GM20431 (cell line): ENCODE measurements around the gene CRMP1.

ENCODE experiments used
- in situ Hi-C: fragments of 300-500 bp; cut with MseI, MboI; formaldehyde crosslinking; loops from one replicate; pipeline ENCODE4 v1.15.0; 2020; ENCODE audit warnings: low sequenced_read_pairs; ENCODE audit not compliant: unreplicated experiment

The CRMP1 gene

DNA sequence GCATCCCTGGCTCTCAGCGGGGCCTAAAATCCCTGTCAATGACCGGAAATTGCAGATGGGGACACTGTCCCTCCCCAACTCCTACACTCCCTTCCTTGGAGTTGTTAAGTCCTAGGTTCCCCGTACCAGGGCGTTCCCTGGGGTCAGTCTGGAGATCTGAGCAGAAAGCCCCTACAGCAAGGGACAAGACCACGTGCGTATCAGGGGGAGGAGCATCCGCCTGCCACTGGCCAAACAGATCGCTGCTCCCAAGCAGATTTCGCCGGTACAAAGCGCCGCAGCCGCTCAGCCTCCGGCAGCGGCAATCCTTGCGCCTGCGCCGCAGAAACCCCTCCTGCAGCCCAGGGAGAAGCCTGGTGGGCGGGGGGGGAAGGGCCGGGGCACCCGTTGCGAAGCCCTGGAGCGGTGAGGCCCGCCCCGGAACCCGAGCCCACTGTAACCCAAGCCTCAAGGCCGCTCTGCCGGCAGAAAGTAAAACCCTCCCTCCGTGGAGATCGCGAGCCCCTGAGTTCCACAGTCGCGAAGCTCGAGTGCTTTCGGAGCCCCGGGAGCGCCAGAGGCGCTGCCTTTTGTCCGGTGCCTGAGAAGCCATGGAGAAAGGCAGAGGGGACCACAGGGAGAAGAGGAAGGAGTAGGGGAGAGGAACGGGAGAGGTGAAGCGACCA, 2.7 kb downstream of the CRMP1 start:
- in situ Hi-C loops, result no loop called here

DNA sequence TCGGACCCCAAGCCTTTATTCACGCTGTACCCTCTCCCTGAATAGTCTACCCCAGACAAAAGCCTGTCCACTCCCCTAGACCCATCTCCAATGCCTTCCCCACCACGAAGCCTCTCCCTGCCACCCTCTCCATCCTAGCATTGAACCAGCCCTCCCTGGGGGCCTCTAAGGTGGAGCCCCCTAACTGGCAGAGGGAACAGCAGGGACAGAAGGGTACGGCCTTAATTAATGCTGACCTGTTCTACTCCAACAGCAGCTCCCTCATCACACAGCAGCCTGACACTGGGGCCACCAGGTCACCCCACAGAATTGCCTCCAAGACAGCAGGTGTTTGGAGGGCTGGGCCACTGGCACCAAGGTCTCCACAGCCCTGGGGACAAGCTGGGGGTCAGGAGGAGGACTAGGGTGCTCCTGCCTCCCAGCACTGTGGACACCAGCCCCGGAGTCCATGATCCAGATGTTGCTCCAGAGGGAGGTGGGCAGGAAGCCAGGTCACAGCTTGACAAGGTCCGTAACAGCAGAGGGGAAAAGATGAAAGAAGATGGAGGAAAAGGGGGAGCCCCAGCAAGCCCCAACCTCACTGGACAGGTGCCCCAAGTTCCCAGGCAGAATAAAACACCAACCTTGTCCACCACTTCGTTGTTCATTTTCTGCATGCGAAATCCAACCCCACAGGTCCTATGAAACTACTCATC, 3.7 kb downstream of the CRMP1 start:
- in situ Hi-C loops, result no loop called here

DNA sequence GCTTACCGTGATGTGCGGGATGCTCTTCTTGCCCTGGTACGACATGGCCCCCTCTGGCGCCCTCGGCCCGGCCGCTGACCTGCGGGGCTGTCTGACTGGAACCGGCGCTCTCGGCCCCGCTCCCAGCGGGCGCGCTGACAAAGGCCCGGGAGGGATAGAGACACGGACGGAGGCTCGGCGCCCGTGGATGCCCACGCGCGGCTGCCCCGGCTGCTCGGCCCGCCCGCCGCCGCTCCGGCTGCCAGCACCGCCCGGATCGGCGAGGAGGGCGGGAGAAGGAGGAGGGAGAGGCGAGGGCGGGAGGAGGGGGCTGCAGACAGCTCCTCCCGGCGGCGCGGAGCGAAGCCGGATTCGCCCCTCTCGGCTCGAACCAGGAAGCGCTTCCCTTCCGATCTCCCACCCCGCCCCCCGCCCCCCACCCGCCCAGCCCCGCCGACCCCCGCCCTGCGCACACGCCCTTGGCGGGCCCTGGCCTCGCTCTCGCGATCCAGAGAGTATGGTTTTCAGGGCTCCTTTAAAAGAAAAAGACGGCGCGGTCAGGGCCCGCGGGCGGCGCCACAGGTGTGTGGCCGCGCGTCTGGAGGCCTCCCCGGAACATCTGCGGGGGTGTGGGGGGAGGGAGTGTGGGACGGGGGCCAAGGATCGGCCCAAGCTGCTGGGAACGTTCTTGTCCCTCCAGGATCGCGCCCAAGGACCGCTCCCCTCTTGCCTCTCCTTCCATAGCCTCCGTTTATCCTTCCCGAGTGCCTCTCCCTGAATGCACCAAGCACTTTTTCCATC, 4.5 kb downstream of the CRMP1 start:
- in situ Hi-C loops, result no loop called here

DNA sequence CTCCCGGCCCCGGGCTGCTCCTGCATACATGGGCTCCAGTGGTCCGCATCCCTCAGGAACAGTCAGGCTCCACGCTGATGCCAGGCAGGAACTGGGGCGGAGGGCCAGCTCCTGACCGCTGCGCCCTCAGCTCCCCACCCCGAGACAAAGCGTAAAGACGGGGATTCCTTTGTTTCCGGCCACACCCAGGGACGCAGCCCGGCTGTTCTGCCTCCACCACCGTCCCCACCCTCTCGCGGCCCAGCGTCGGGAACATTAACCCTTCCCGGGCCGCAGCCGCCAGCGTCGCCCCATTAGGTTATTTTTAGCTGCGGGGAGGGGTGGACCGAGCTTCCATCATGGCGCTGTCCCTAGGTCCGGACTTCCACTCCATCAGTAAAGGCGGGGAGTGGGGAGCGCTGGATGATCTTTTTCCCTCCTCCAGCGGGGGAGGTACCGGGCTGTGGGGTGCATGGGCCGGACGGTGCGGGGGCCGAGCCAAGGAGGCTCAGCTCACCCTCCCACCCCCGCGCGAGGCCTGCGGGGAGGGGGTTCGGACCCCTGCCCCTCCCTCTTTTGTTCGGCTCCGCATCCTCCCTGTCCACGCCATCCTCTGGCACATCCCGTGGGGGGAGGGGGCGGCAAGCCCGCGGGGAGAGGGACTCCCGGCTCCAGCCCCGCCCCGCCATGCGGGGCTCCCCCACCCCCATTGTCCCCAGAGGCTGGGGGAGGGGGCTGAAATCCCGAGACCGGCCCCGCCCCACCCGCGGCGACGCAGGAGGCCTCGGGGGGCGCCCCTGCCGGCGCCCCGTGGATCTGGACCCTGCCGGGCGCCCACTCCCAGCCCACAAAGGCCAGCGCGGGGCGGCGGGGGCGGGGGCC, 5.3 kb downstream of the CRMP1 start:
- in situ Hi-C loops, result no loop called here

DNA sequence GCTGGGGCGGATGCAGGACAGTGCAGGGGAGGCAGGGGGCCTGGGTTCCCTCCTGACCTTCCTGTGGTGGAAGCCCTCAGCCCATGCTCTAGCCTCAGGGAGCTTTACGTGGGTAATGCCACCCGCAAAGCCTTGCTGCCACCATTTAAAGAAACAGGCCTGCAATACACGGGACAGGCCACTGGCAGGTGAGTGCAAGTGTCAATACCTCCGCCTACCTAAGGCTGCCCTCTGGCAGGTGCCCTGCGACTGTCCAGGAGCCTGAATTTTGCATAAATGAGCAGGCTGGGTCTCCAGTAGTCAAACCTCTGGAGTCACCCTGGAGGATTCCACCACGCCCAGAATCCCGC, 5.9 kb downstream of the CRMP1 start:
- in situ Hi-C loops, result no loop called here

DNA sequence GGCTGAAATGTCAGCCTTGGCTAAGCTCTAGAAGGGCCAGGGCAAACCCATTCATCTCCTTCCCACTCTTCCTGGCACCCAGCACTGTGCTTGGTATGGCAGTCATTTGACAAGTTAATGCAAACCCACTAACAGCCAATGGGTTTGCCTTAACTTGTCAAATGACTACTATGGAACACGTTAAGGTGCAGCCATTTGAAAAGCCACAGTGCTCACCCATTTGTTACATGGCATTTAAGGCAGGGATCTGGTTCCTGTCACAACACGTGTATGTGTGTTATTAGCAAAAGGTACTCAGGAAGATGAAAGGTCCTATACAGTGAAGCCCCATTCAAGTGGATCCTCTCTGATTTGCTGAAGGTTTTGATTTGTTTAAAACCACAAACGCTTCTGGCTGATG, 7.2 kb downstream of the CRMP1 start:
- in situ Hi-C loops, result no loop called here

DNA sequence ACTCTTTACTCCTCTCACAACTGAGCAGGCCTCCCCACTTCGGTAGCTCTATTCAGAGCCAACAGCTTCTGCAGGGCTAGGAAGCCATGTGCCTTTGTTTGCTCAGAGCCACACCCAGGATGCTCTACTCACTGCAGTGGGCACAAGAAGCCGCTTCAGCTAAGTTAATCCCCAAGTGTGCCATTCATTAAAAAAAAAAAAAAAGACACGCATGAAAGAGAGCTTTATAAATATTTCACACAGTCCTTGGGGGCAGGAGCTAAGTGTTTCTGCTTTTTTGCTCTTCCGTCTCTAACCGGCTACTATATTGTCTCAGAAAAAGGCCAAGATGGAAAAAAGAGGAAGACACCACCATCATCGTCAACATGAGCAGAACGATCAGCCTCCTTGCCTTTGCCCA, 8.1 kb downstream of the CRMP1 start:
- in situ Hi-C loops, result no loop called here

DNA sequence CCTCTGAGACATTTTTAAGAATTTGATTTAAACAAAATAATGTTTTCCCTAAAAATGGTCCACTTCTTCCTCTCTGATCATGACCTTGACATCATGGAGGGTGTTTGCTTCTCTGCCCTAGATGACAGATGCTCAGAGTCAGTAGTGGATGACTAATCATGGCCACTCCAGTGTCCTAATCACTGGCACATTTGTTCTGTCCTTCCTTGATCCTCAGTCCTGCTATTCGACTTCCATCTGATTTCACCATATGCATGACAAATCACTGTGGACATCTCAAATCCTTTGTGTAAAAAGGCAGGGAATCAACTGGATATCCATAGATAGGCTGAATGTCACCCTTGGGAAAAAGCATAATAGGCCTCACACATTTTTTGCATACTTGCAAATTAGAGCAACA, 9.0 kb downstream of the CRMP1 start:
- in situ Hi-C loops, result no loop called here

DNA sequence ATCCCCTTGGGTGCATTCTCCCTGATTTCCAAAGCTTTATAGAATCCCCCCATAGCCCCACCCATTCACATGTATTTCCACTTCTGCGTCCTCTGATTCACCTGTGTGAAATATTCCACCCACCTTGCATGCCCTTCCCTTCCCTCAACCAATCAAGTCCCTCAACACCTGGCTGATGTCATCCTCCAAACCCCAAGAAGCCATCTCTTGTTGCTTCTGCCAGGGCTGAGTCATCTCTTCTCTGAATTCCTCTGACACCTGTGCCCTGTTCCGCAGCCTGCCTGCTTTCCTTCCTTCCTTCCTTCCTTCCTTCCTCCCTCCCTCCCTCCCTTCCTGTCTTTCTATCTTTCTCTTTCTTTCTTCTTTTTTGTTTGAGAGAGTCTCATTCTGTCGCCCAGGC, 9.9 kb downstream of the CRMP1 start:
- in situ Hi-C loops, result no loop called here

DNA sequence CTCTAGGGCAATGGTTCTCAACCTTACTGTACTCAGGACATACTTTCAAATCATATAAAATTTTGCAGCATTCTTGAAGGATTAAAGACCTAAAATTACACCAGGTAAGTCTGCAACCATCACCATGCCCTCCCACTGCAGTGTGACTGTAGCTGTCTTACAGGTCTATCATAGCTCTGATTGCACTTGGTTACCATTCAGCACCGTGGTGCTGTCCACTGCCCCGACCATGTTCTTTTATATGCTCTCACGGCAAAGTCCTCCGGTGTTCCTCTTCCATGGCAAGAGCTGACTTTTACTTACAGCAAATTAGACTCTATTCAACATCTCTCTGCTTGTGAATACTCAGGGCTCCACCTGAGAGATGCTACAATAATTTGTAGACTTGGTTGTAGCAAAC, 11.5 kb downstream of the CRMP1 start:
- in situ Hi-C loops, result no loop called here

DNA sequence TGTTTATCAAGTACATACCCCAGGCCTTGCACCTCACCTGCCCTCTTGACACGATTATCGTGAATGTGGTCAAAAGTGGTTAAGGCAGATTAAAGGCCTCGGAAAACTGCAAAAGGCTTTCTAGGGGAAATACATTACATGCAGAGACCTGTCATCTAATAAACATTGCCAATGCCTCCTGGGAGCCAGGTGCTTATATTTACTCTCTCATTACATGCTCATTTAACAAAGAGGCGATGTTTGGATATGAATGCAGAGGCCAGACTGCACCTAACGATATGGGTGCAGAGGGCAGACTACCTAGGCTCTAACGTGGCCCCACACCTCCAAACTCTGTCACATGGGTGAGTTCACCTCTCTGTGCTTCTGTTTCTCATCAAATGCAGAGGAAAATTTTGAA, 14.5 kb downstream of the CRMP1 start:
- in situ Hi-C loops, result no loop called here

DNA sequence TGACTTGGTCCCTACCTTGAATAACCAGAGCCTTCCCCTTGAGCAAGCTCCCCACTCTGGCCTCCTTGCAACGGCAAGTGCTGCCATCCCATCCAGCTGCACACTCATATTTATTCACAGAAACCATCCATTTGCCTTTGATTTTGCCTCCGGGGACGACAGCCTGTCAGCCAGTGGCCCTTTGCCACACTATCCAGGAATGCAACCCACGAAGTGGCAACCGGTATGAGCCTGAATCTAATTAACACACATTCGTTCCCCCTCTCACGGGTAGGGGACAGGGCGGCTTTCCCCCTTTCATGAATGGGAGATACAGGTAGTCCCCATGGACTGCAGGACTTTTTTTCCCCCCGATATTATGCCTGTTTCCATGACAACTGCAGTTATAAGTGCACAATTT, 15.5 kb downstream of the CRMP1 start:
- in situ Hi-C loops, result no loop called here

DNA sequence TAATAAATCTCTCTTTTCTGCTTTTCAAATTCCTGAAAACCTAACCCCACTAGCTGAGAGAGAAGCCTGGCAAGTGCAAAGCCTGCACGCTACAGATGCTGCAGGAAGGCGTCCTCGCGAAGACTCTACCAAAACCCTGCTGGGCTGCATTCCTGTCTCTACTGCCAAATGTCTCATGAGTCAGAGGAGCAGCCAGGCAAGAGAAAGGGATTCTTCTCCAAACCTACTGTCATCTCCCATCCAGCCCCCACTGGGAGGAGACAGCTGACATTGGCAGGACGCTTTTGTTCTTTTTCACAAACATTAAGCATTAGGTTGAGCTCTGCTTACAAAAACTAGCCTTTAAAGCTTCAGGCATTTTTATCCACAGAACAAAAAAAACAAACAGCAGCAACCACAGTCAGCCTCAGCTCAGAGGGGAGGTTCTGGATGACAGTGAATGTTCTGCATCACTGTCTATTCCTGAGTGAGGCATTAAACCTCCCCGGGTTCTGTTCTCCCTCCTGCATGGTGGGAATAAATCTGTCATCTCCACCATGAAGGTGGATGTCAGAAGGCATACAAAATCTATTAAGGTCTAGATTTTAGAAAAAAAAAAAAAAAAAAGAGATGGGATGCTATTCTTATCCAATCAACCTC, 18.0 kb downstream of the CRMP1 start:
- in situ Hi-C loops, result no loop called here

DNA sequence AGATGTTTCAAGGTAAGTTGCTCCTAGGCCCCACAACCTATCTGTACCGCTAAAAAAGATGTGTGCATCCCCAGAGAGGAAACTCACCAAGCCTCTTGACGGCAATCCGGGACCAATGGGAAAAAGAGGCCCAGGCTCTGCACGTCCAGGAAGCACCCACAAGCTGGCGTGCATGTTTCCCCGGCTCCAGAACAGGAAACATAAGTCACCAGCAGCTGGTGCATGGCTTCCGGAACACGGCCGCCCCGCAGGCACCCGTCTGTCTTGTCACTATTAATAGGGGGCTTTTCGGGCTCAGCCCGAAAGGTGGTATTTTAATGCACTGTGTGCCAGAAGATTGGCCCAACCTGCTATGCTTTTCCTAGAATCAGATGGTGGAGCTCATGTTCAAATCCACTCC, 22.2 kb downstream of the CRMP1 start:
- in situ Hi-C loops, result no loop called here

DNA sequence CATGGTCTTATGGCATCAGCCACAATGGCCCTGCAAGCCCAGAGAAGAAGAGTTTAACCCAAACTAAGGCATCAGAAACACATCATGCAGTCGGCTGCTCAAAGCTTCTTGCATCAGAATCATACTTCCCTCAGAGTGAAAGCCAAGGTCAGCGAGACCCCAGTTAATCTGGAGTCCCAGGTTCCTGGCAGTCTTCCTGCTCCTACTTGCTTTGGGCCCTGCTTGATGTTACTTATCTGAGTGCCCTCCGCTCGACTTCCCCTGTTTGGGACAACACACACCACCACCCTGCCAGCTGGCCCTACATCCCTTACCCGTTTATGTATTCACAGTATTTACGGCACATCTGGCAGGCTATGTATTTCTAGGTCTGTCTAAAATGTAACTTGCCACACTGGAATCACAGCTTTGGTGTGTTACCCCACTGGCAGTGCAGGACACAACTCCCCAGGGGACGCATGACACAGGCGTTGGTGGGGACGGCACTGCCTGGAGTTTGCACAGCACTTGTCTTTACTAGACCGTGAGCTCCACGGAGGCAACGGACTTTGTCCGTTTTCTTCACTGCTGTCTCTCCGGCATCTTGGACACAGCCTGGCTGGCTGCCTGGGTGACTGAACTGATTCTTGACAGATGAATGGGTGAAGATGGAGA, 22.8 kb downstream of the CRMP1 start:
- in situ Hi-C loops, result no loop called here

DNA sequence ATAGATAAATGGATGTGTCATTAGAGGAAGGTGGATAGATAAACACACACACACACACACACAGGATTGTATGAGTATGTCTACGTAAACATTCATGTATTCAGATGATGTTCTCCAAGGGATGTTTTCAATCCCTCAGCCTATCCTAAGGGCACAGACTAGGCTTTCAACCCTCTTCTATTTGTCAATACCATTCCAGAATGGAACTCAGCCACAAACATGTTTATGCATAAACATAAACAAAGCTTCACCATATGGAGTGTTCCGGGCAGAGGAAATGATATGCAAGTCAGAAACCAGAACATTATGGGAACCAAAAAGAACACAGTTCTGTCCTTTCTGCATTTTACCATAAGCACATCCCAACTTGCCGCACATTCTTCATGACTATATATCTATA, 25.0 kb downstream of the CRMP1 start:
- in situ Hi-C loops, result no loop called here

DNA sequence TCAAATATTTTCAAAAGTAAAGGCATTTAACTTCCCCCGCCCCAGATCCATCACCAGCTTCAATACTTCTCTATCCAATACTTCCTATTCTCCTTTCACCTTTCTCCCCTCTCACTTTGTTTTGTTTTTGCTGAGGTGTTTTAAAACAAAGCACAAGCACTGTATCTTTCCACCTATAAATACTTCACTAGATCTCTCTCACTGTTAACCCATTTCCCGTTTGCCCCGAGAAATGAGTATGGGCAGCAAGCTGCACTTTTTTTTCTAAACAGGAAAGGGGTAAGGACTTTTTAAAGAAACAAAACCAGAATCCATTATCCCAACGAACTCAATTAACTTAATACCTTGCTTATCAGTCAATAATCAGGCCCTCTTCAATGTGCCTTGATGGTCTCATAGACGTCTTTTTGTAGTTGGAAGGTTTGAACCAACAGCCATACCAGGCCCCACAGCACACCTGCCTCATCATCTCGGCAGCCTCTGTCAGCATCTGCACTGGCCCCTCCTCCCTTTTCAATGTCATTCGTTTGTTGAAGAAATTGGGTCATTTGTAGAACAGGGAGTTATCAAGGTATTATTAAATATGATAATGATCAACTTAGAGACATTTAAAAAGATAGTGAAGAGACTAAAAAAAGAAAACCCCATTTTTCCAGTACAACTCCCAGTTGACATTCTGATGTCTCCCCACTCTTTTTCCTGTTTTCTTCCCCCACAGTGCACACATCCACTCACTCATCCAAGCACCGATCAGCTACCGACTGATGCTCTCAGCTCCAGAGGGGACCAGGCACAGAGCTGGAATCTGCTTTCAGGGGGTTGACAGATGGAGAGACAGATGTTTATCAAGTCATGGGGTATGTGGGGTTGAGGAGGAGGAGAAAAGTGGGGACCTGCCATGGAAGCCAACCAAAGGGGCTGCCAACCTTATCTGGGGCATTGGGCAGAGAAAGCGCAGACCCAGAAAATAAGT, 25.8 kb downstream of the CRMP1 start:
- in situ Hi-C loops, result no loop called here

DNA sequence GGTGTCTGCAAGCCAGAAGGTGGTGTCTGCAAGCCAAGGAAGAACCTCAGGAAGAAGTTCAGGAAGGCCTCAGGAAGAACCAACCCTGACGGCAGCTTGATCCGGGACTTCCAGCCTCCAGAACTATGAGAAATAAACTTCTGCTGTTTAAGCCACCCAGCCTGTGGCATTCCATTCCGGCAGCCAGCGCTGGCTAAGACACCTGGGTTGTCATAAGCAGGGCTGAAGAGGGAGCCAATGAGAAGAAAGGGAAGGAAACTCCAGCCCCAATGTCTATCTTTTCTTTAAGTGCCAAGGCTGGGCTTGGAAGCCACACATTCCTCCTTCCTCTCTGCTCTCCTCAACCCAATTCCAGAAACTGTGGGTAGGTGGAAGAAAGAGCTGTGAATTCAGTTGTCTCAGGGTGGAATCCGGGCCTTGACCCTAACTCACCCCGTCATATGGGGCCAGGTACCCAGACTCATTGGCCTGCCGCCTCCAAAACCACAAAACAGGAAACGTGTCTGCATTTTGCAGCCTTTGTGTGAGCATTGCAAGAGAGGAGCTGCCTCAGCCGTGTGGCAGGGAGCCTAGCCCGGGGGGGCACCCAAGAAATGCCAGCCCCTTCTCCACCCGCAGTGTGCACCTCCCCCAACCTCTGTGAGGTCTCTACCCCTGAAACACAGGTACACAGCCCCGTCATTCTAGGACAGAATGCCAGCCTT, 26.8 kb downstream of the CRMP1 start:
- in situ Hi-C loops, result no loop called here
